SU-DHL-6 (cell line): Measurements from ENCODE around the gene ARHGEF1.

Experiments used
- H2AFZ ChIP-seq: fragments of 200-600 bp; sonication (generic); 2 replicates; pipeline ENCODE4 v1.6.1; 2014; ENCODE audit warnings: low read depth, mild to moderate bottlenecking, moderate library complexity, mixed read lengths, antibody characterized with exemption, low read length; ENCODE audit not compliant: severe bottlenecking
- H3F3A ChIP-seq: fragments of 200-600 bp; shearing (Covaris generic); 2 replicates; pipeline ENCODE4 v1.6.0; 2016; ENCODE audit warnings: antibody characterized with exemption, mild to moderate bottlenecking; ENCODE audit not compliant: insufficient read depth
- H3K27ac ChIP-seq: fragments of 200-600 bp; sonication (generic); 2 replicates; pipeline ENCODE4 v1.5.1; 2016; ENCODE audit warnings: low read depth, mild to moderate bottlenecking, low read length, moderate library complexity, mixed read lengths
- H3K27me3 ChIP-seq: fragments of 200-600 bp; sonication (generic), shearing (Covaris generic); 2 replicates; pipeline ENCODE4 v1.6.0; 2014; ENCODE audit warnings: mild to moderate bottlenecking, low read length
- H3K36me3 ChIP-seq: fragments of 200-600 bp; sonication (generic); 2 replicates; pipeline ENCODE4 v1.6.1; 2014; ENCODE audit warnings: mild to moderate bottlenecking, low read length, mixed read lengths
- H3K4me2 ChIP-seq: fragments of 300-600, 200-600 bp; shearing (Covaris generic), sonication (generic); 2 replicates; pipeline ENCODE4 v1.6.0; 2014; ENCODE audit warnings: low read length, low read depth, mild to moderate bottlenecking; ENCODE audit not compliant: poor library complexity, severe bottlenecking
- H3K4me3 ChIP-seq: fragments of 200-600 bp; sonication (generic); 2 replicates; pipeline ENCODE4 v1.5.1; 2014; ENCODE audit warnings: antibody characterized with exemption, low read length, mild to moderate bottlenecking, mixed read lengths; ENCODE audit not compliant: insufficient read depth, poor library complexity, severe bottlenecking
- H3K79me2 ChIP-seq: fragments of 200-600 bp; sonication (generic); 2 replicates; pipeline ENCODE4 v1.6.1; 2014; ENCODE audit warnings: mild to moderate bottlenecking, low read length, moderate library complexity; ENCODE audit not compliant: insufficient read depth
- H3K9ac ChIP-seq: fragments of 200-600 bp; sonication (generic); 2 replicates; pipeline ENCODE4 v1.7.0; 2014; ENCODE audit warnings: mild to moderate bottlenecking, low read length
- H3K9me2 ChIP-seq: fragments of 200-600 bp; sonication (generic); replicated peaks from 2 replicates; pipeline ENCODE4 v1.6.1; 2014; ENCODE audit warnings: low read length; ENCODE audit not compliant: insufficient read depth
- H3K9me3 ChIP-seq: fragments of 200-600 bp; sonication (generic); 2 replicates; pipeline ENCODE4 v1.6.1; 2014; ENCODE audit warnings: low read length, mixed read lengths; ENCODE audit not compliant: insufficient read depth
- H4K20me1 ChIP-seq: fragments of 200-600 bp; sonication (generic); 2 replicates; pipeline ENCODE4 v1.6.1; 2014; ENCODE audit warnings: low read depth, mild to moderate bottlenecking, antibody characterized with exemption, low read length, moderate library complexity, mixed read lengths
- CTCF ChIP-seq: fragments of 200-600 bp; sonication (generic); IDR thresholded peaks from one replicate; pipeline ENCODE4 v1.5.1; 2017; ENCODE audit warnings: antibody characterized with exemption, mild to moderate bottlenecking, low read length, moderate library complexity; ENCODE audit not compliant: insufficient read depth, poor library complexity, severe bottlenecking
- EZH2phosphoT487 ChIP-seq: fragments of 200-600 bp; sonication (generic), shearing (Covaris generic); conservative IDR thresholded peaks from 2 replicates; pipeline ENCODE4 v1.6.1; 2018; ENCODE audit warnings: mild to moderate bottlenecking, antibody characterized with exemption, low read length, moderate library complexity, mixed read lengths

Gene ARHGEF1

GRCh38 chr19:41906916-41907680 lies 24.1 kb downstream of the ARHGEF1 start:
- H3K4me2 ChIP-seq, result no peak overlapping the region
- no peaks in the 10 kb centered on the region for H4K20me1 ChIP-seq
- peak overlapping the region; percentile 71 for H3K27ac ChIP-seq
- H3K36me3 ChIP-seq, result no peaks in the 10 kb centered on the region
- H3K9me3 ChIP-seq, result no peaks in the 10 kb centered on the region
- H3K9me2 ChIP-seq, result no peaks in the 10 kb centered on the region
- H3F3A ChIP-seq, result peaks cover 76% of the 10 kb centered on the region
- no peak for TF ChIP-seq EZH2phosphoT487
- no peak for TF ChIP-seq CTCF
- no peak overlapping the region for H3K4me3 ChIP-seq
- H2AFZ ChIP-seq, result no peak overlapping the region
- peaks cover 11% of the 10 kb centered on the region; the same call in 1 of the 2 replicates for H3K79me2 ChIP-seq
- no peak overlapping the region for H3K9ac ChIP-seq
- H3K27me3 ChIP-seq, result no peaks in the 10 kb centered on the region

DNA sequence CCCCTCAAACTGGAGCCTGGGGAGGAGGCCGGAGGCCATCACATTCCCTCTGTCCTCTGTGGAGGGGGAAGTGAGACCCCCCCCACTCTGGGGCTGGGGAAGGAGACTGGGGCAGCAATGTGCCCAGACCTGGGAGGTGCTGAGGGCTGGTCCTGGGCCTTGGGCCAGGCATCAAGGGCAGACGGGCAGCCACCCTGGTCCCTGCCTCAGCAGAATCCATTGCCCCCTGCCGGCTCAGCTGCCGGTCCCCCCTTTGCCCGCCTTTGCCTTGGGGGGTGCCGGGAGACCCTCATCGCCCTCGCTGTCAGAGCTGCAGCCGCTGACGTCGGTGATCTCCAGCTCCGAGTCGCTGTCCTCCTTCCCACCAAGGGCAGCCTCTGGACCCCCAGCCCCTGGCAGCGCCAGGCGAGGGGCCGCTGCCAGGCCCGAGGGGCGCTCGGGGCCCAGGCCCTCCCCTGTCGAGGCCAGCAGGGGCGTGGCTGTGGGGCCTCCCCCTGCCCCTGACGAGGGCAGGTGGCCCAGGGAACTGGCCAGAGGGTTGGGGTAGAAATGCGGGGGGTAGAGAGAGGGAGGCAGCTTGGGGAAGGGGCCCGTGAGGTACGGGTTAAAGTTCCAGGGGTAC lies 25.1 kb downstream of the ARHGEF1 start:
- no peaks in the 10 kb centered on the region for H3K9me2 ChIP-seq
- H3K36me3 ChIP-seq, result no peaks in the 10 kb centered on the region
- no peak for TF ChIP-seq CTCF
- no peak for TF ChIP-seq EZH2phosphoT487
- H3K27me3 ChIP-seq, result no peaks in the 10 kb centered on the region
- peak overlapping the region; percentile 95 for H3K4me2 ChIP-seq
- H3K27ac ChIP-seq, result peak overlapping the region; percentile 99
- peaks cover 15% of the 10 kb centered on the region; the same call in 1 of the 2 replicates for H3K79me2 ChIP-seq
- no peak overlapping the region for H2AFZ ChIP-seq
- H3K4me3 ChIP-seq, result no peak overlapping the region
- no peaks in the 10 kb centered on the region for H4K20me1 ChIP-seq
- no peaks in the 10 kb centered on the region for H3K9me3 ChIP-seq
- no peak overlapping the region for H3K9ac ChIP-seq
- H3F3A ChIP-seq, result peaks cover 84% of the 10 kb centered on the region

DNA sequence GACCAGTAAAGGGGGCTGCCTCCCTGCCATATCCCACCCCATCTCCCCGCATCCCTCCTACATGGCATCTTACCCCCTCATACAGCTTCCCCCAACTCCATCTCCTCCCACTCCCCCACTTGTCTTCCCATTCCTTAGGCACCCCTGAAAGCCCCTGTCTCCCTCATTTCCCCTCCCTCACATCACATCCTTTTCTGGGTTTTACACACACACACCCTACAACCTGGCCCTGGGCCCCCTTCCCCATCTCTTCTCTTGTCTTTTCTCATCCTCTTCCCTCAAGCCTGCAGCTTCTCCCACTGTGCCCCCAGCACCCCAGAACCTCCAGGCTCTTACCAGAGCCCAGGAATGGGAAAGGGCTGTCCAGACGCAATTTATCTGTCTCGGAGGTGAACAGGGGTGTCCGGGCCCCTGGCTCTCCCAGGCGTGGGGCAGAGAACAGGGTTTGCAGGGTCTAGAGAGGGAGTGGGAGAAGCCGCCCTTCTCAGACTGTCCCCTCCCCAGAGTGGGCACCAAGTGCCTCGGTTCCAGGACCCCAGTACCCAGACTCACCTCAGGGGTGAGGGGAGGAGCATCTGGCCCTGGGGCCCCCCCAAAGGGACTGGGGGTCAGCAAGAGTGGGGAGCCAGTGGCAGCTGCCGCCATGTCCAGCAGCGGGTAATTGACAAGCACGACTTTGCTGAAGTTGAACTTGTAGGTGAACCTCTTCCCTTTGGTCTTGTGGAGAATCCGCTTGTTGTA lies 25.9 kb downstream of the ARHGEF1 start:
- Histone ChIP-seq H3K79me2 (peaks cover 22% of the 10 kb centered on the region), H3K9ac (0 out of 2 replicates have a peak overlapping the region, but pooled peaks have one; percentile 100), H3K4me3 (no peak overlapping the region), H3K27me3 (no peaks in the 10 kb centered on the region), H4K20me1 (no peaks in the 10 kb centered on the region), H3F3A (peaks cover 91% of the 10 kb centered on the region), H3K9me3 (no peaks in the 10 kb centered on the region), H3K36me3 (no peaks in the 10 kb centered on the region), H2AFZ (no peak overlapping the region), H3K27ac (peak overlapping the region; percentile 99), H3K4me2 (peak overlapping the region; percentile 95), H3K9me2 (no peaks in the 10 kb centered on the region)
- TF ChIP-seq CTCF, result no peak
- TF ChIP-seq EZH2phosphoT487, result no peak
